GM13977 (cell line): ENCODE measurements around the gene UMAD1.

ENCODE experiments used
- DNase-seq: peaks from one replicate; pipeline ENCODE4 v3.0.0; 2012; ENCODE audit warnings: low spot score
- CTCF ChIP-seq: IDR thresholded peaks from 2 replicates; pipeline ENCODE4 v1.5.1; 2012; ENCODE audit warnings: mild to moderate bottlenecking, control low read depth; ENCODE audit not compliant: insufficient read depth; ENCODE audit errors: extremely low read depth, missing control alignments
- in situ Hi-C: fragments of 300-500 bp; cut with MboI; formaldehyde crosslinking; loops from one replicate; pipeline ENCODE4 v1.12.0; 2022; ENCODE audit warnings: low sequenced_read_pairs, low pct_unique_long_range_greater_than_20kb, mixed read lengths, inconsistent platforms; ENCODE audit not compliant: unreplicated experiment

Gene UMAD1

GRCh38 chr7:7920056-7920455 lies 279.5 kb downstream of the UMAD1 start:
- in situ Hi-C loops = no loop called here
- no peak for DNase-seq
- no peak for TF ChIP-seq CTCF

GRCh38 chr7:7920481-7920880 lies 279.9 kb downstream of the UMAD1 start:
- no peak for TF ChIP-seq CTCF
- in situ Hi-C loops = no loop called here
- DNase-seq = peak; percentile 51

- TF ChIP-seq CTCF = no peak
- DNase-seq = no peak
Observed at GRCh38 chr7:7921830-7922229, 281.3 kb downstream of the UMAD1 start.

GRCh38 chr7:7922684-7923385 lies 282.3 kb downstream of the UMAD1 start:
- in situ Hi-C loops = no loop called here
- no peak for TF ChIP-seq CTCF
- DNase-seq = no peak

More at GRCh38 chr7:7921830-7922229, 281.3 kb downstream of the UMAD1 start:
- in situ Hi-C loops = no loop called here

GRCh38 chr7:7923818-7924217 lies 283.3 kb downstream of the UMAD1 start:
- TF ChIP-seq CTCF = no peak
- no peak for DNase-seq
- in situ Hi-C loops = no loop called here

GRCh38 chr7:7924303-7924702 lies 283.8 kb downstream of the UMAD1 start:
- no peak for DNase-seq
- TF ChIP-seq CTCF = no peak
- in situ Hi-C loops = no loop called here
